Measurements from ENCODE around the gene HMBS.

- TF ChIP-seq, protein P1, sequence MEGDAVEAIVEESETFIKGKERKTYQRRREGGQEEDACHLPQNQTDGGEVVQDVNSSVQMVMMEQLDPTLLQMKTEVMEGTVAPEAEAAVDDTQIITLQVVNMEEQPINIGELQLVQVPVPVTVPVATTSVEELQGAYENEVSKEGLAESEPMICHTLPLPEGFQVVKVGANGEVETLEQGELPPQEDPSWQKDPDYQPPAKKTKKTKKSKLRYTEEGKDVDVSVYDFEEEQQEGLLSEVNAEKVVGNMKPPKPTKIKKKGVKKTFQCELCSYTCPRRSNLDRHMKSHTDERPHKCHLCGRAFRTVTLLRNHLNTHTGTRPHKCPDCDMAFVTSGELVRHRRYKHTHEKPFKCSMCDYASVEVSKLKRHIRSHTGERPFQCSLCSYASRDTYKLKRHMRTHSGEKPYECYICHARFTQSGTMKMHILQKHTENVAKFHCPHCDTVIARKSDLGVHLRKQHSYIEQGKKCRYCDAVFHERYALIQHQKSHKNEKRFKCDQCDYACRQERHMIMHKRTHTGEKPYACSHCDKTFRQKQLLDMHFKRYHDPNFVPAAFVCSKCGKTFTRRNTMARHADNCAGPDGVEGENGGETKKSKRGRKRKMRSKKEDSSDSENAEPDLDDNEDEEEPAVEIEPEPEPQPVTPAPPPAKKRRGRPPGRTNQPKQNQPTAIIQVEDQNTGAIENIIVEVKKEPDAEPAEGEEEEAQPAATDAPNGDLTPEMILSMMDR (IDR thresholded peaks at IDR 0.05) = no peak
- no peak for TF ChIP-seq POLR2A (IDR thresholded peaks at IDR 0.05)
Measured at GRCh38 chr11:119116235-119116594, 31.5 kb downstream of the HMBS start.

Measured in heart left ventricle (tissue), 13 donors.